GM19463 (cell line): ENCODE data around the gene MT3.

ENCODE experiments used
- ATAC-seq: cut with Tn5 transposase; IDR thresholded peaks from one replicate; pipeline ENCODE4 v1.9.1; 2021; ENCODE audit warnings: mild to moderate bottlenecking, moderate library complexity; ENCODE audit not compliant: unreplicated experiment

Gene MT3

GRCh38 chr16:56589141-56590039 lies at the start of gene MT3:
Gene MT3, plus strand, starts transcription at chr16:56589528. Its CDS starts 63 bp downstream, at chr16:56589591.
- no peak for ATAC-seq

GRCh38 chr16:56539656-56540055 lies 49.7 kb upstream of the MT3 start:
- no peak for ATAC-seq

- ATAC-seq = no peak
Measured at GRCh38 chr16:56542039-56542438, 47.3 kb upstream of the MT3 start.

GRCh38 chr16:56547120-56547948 lies 42.0 kb upstream of the MT3 start:
- no peak for ATAC-seq

- ATAC-seq = no peak
Measured at GRCh38 chr16:56547949-56548567, 41.3 kb upstream of the MT3 start.

- ATAC-seq = no peak
Measured at GRCh38 chr16:56549161-56549560, 40.2 kb upstream of the MT3 start.

- no peak for ATAC-seq
Measured at GRCh38 chr16:56549744-56550385, 39.5 kb upstream of the MT3 start.

- no peak for ATAC-seq
Measured at GRCh38 chr16:56551796-56552738, 37.3 kb upstream of the MT3 start.

GRCh38 chr16:56554441-56554840 lies 34.9 kb upstream of the MT3 start:
- no peak for ATAC-seq

GRCh38 chr16:56558024-56558747 lies 31.1 kb upstream of the MT3 start:
- ATAC-seq = no peak

GRCh38 chr16:56559109-56559508 lies 30.2 kb upstream of the MT3 start:
- no peak for ATAC-seq

GRCh38 chr16:56560447-56560846 lies 28.9 kb upstream of the MT3 start:
- ATAC-seq = no peak

GRCh38 chr16:56561126-56561525 lies 28.2 kb upstream of the MT3 start:
- ATAC-seq = no peak

GRCh38 chr16:56564793-56565477 lies 24.4 kb upstream of the MT3 start, which contains the start of gene MT4:
Gene MT4, plus strand, starts transcription at chr16:56565073. Its CDS starts 56 bp downstream, at chr16:56565129.
- ATAC-seq = no peak

GRCh38 chr16:56569971-56570370 lies 19.4 kb upstream of the MT3 start:
- ATAC-seq = no peak

GRCh38 chr16:56571525-56571924 lies 17.8 kb upstream of the MT3 start:
- no peak for ATAC-seq

- no peak for ATAC-seq
Measured at GRCh38 chr16:56574625-56575024, 14.7 kb upstream of the MT3 start.

- ATAC-seq = peak; percentile 79
Measured at GRCh38 chr16:56576585-56577299, 12.6 kb upstream of the MT3 start.
